GM18505 (cell line): ENCODE results near the gene EML3.
"Not testable (repeated sequence)": the region's sequence is repeated elsewhere in the genome, so short reads cannot be mapped to it uniquely, and the experiment has no call there.

Source experiments
- ATAC-seq: cut with Tn5 transposase; IDR thresholded peaks from one replicate; pipeline ENCODE4 v1.9.1; 2021; ENCODE audit not compliant: unreplicated experiment
- POLR2A ChIP-seq: IDR thresholded peaks from 4 replicates; pipeline ENCODE4 v1.6.1; 2011; ENCODE audit warnings: borderline replicate concordance; ENCODE audit not compliant: insufficient read depth, insufficient read length; ENCODE audit errors: extremely low read depth

EML3 gene

GRCh38 chr11:62645946-62646824 lies 33.6 kb upstream of the EML3 start, which contains the start of gene GANAB:
TSS of gene GANAB (minus strand) at chr11:62646613. CDS start at chr11:62646599, 14 bp downstream.
- ATAC-seq = peak; percentile 88
- peak; percentile 95 for TF ChIP-seq POLR2A

GRCh38 chr11:62645671-62645945 lies 33.0 kb upstream of the EML3 start:
- no peak for ATAC-seq
- TF ChIP-seq POLR2A = no peak

- no peak for ATAC-seq
- TF ChIP-seq POLR2A = no peak
Measured at GRCh38 chr11:62644220-62644619, 31.6 kb upstream of the EML3 start.

- no peak for ATAC-seq
- TF ChIP-seq POLR2A = no peak
Measured at GRCh38 chr11:62632492-62632891, 19.9 kb upstream of the EML3 start.

- no peak for ATAC-seq
- no peak for TF ChIP-seq POLR2A
Measured at GRCh38 chr11:62627713-62628112, 15.1 kb upstream of the EML3 start.

- ATAC-seq = no peak
- no peak for TF ChIP-seq POLR2A
Measured at GRCh38 chr11:62622476-62623089, 10.0 kb upstream of the EML3 start.

GRCh38 chr11:62621567-62622470 lies 9.2 kb upstream of the EML3 start, which contains the start of gene B3GAT3:
TSS of gene B3GAT3 (minus strand) at chr11:62621986. CDS start at chr11:62621947, 39 bp downstream.
- peak; percentile 89 for ATAC-seq
- TF ChIP-seq POLR2A = peak; percentile 87

GRCh38 chr11:62621027-62621566 lies 8.5 kb upstream of the EML3 start:
- no peak for ATAC-seq
- TF ChIP-seq POLR2A = no peak

GRCh38 chr11:62616957-62617356 lies 4.4 kb upstream of the EML3 start:
- not testable (repeated sequence) for ATAC-seq

- ATAC-seq = no peak
- TF ChIP-seq POLR2A = no peak
Measured at GRCh38 chr11:62615521-62615920, 2.9 kb upstream of the EML3 start.

GRCh38 chr11:62614275-62614674 lies 1.7 kb upstream of the EML3 start:
- no peak for ATAC-seq
- no peak for TF ChIP-seq POLR2A

GRCh38 chr11:62613291-62613778 lies 760 bp upstream of the EML3 start:
- ATAC-seq = no peak
- no peak for TF ChIP-seq POLR2A
